ENCODE measurements around the gene SKI.

- TF ChIP-seq POLR2A (IDR thresholded peaks at IDR 0.05) (no peak), CTCF (IDR thresholded peaks at IDR 0.05) (no peak)
These were observed 3.9 kb upstream of the SKI start for GRCh38 chr1:2224170-2224584.

Data from breast epithelium (tissue), 3 donors.